NCI-H146 treated with DMSO at 0.1 percent for 48 hours (cell line): ENCODE measurements around the gene FABP7.
A peak's percentile ranks its signal among the peaks of the same experiment; 100 is the strongest.

Experiments used
- DNase-seq: peaks from one replicate; lab custom pipeline; 2025; ENCODE audit not compliant: unreplicated experiment; lab: John Stamatoyannopoulos, UW

The FABP7 gene

GRCh38 chr6:122755901-122756300, 23.6 kb upstream of the FABP7 start:
- no peak for DNase-seq

- no peak for DNase-seq
Measured at GRCh38 chr6:122758927-122759334, 20.6 kb upstream of the FABP7 start.

DNA sequence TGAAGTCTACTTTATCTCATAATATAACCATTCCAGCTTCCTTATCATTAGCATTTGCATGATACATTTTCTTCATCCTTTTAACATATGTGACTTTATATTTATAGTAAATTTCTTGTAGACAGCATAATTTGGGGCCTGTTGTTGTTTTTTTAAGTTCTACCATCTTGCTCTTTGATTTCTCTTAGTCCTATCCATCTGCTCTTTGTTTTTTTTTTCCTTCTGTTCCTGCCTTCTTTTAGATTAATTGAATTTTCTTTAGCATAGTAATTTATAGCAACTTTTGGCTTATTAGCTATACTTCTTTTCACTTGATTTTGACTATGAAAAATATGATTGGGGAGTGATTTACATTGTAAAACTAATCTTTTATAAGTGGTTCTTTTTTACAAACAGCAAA, 19.2 kb upstream of the FABP7 start:
- DNase-seq: no peak

DNA sequence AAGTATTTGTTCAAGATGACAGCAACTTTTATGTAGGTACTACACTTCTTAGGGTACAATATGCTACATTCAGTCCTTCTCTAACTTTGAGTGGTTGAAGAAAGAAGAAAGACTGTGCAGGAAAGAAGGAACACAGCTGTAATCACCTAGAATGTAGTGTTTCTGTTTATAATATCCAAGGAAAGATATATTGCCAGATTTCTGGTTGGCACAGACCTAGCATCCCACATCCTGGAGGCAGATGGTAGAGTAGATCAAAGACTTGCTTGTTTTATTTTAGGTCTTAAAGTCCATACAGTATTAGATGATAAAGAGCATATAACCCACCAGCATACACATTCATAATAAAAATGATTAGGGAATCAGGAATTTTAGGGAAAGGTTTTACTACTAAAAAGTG, 13.3 kb upstream of the FABP7 start:
- DNase-seq: no peak

- peak; percentile 49 for DNase-seq
Measured at GRCh38 chr6:122770835-122771601, 8.5 kb upstream of the FABP7 start.

DNA sequence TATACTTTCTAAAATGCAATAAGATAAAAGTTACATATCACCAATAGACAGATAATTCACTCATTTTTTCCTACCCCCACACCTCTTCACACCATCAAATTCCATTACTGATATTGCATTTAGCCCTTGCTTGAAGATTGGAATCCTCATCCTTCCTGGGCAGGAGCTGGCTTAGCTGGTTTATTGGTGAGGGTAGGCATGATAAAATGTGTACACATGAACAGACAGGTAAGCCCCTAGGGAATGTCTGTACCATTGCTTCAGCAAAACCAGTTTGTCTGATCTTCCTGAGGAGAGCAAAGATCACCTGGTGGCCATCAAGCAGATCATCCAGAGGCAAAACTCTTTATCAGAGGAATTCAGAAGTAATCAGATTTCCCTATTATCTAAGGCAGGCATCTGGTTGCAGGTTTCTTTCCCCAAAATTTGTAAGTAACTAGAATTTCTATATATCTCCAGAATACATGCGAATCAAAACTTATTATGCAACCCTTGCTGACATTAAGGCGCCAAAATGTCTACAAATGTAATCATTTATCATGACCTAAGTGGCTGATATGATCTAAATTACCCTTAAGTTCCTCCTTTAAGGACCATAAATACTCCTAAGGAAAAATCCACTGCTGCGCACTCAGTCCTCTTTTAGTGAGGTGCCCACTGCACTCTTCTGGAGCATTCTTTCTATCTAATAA, 6.6 kb upstream of the FABP7 start:
- DNase-seq: no peak

DNA sequence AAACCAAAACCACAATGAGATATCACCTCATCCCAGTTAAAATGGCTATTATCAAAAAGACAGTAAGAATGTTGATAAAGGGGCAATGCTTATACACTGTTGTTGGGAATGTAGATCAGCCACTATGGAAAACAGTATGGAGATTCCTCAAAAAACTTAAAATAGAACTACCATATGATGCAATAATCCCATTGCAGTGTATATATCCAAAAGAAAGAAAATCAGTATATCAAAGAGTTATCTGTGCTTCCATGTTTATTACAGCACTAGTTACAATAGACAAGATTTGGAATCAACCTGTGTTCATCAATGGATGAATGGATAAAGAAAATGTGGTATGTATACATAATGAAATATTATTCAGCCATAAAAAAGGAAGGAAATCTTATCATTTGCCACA, 3.5 kb upstream of the FABP7 start:
- DNase-seq: no peak

DNA sequence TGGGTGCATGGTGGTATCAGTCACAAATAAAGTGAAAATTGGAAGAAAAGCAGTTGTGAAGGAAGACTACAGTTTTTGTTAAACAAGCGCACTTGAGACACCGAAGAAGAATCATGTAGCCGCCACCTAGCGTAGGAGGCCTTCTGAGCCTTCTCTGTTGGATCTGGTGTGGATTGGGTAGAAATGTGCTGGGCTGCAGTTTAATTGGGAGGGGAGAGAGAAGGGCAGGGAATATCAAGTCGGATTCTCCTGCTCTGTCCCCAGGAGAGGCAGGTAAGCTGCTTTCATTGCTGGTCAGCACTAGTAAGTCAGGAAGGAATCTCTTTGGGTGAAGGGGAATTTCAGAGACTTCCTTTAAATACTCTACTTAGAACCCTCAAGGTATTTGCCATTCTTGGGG, 1.2 kb upstream of the FABP7 start:
- DNase-seq: no peak

DNA sequence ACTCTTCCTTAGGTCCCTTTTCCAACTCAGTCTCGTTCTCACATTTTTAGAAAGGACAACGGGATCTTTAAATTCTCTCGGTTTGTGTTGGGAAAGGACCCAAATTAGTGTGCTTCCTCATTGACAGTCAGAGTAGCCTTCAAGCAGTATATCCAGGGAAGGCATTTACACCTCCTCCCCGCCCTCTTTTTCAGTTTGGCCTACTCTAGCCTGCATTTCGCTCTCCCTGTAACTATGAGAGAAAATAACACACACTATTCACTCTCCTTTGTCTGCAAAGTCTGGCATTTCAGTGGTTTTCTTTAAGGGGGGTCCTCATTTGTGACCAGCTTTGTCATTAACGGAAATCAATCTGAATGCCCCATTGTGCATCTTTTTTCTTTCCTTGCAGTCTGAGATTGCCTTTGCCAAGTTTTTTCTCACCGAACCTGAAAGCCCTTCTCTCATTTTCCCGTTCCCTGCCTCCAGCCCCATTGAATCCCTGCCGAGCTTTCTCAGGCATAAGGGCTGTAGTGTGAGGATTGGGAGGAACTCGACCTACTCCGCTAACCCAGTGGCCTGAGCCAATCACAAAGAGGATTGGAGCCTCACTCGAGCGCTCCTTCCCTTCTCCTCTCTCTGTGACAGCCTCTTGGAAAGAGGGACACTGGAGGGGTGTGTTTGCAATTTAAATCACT, 393 bp upstream of the FABP7 start:
- DNase-seq: no peak

DNA sequence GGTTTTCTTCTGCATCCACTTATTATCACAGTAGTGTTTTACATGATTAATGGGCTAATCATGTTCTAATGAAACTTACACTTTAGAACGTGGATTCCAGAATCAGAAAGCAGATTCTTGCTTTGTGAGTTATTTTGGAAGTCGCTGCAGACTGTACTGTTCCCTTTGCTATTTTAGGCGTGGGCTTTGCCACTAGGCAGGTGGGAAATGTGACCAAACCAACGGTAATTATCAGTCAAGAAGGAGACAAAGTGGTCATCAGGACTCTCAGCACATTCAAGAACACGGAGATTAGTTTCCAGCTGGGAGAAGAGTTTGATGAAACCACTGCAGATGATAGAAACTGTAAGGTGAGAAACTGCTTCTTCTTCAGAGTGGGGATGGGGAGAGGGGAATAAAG, 598 bp downstream of the FABP7 start:
- DNase-seq: no peak

- no peak for DNase-seq
Measured at GRCh38 chr6:122781716-122782115, 2.2 kb downstream of the FABP7 start.

- DNase-seq: no peak
Measured at GRCh38 chr6:122783401-122783800, 3.9 kb downstream of the FABP7 start.

DNA sequence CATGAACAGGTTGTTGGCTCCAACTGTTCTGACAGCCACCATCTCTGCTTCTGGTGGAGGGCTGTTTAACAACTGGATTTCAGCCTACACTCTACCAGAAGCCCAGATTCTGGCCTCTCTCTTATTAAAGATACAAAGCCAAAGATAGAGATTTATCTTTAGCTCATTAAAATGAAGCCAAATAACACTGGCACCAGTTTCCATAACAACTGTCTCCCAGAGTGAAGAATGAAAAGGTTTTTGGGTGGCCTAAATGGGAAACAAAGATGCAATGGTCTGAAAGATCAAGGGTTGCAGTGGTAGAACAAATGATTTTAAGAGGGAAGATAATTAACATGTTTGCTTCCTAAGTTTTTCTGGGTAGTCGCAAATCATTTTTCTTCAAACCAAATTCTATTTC, 6.4 kb downstream of the FABP7 start:
- no peak for DNase-seq

GRCh38 chr6:122787721-122788120, 8.2 kb downstream of the FABP7 start:
- no peak for DNase-seq

- DNase-seq: no peak
Measured at GRCh38 chr6:122788208-122788607, 8.7 kb downstream of the FABP7 start.

- peak; percentile 89 for DNase-seq
Measured at GRCh38 chr6:122788663-122789181, 9.2 kb downstream of the FABP7 start.

- DNase-seq: peak; percentile 95
Measured at GRCh38 chr6:122789182-122790027, 9.9 kb downstream of the FABP7 start, which contains the start of gene SMPDL3A. Gene SMPDL3A (plus strand): TSS chr6:122789258. CDS start chr6:122789347, 89 bp downstream.

DNA sequence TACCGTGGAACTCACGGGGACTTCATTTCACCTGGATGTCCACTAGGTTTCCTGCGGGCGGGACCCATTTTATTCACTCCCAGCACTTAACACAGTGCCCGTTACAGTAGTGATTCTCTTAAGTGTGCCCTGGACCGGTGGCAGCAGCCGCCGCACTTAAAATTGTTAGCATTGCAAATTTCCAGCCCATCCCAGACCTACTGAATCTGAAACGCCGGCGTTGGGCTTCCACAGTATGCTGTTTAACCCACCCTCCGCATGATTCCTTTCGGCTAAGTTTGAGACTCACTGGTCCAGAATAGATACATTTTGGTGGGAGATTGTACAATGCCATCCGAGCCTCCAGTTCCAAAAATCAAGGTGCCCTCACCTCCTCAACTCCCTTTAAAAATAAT, 10.5 kb downstream of the FABP7 start:
- DNase-seq: peak; percentile 82

DNA sequence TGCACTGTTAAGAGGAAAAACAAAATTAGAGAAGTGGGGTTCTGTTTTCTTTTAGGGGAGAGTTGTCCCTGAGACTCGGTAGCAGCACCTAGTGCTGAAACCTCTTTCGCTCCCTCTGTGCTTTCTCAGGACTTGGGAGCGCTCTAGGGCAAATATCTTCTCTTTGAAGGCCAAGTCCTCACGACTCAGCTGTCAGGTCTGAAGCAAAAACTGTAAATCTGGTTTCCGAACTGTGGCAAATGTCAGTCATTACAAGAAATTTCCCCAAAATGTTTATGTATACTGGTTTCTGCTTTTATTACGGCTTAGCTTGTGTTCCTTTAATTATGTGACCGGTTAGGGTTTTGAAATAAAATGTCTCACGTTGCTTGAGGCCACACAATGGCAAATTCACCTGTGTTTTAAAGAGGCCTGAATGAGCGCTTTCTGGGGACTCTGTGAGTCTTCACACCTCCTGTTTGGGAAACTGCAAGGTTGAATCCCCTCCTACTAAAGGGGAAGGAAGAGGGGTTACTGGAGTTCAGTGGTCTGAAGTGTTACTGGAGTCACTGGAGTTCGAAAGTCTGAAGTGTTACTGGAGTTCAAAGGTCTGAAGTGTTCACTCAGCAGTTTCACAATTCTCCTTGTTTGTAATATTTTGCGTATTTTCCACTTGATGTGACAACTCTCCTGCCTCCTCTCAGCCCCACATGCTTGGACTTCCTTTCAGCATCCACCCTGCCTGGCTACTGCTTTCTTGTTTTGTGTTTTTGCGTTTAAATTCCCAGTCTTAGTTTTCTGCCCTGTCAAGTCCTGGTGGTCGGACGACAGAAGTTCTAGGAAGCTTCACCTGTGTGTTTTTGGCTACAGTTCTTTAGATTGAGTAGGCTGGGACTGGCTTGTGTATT, 11.2 kb downstream of the FABP7 start:
- no peak for DNase-seq

DNA sequence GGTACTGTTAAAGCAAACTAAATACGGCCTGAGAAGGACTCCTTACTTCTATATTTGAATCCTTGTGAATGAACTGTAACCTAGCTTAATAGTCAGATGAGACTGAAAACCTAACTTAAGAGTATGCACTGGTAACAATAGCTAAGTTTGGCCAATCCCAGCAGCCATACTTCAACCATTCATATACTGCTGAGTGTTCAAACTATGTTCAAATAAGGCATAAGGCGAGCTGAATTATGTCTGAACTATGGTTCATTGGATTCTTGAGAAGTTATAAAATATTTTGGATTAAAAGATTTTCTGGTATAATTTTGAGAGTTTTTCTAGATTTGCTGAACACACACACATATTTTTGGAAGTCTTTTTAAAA, 11.8 kb downstream of the FABP7 start:
- DNase-seq: no peak
